ENCODE results near the gene POU2F1. TPM values are rescaled to one million over a fixed set of nuclear protein-coding genes. Genes with fewer than 3 reads are reported as not detected.

Gene POU2F1
- total RNA-seq, 1 donor from 2014 or later, result 68.0 TPM

- H3K27ac Mint-ChIP-seq, result no peak overlapping the region
- DNase-seq (ENCODE audit: low spot score), result no peak
- Histone ChIP-seq H4K20me1 (ENCODE audit: low read depth) (peaks cover 19% of the 10 kb centered on the region), H3K79me2 (ENCODE audit: low read depth) (peaks cover 80% of the 10 kb centered on the region), H3K9ac (no peak overlapping the region), H3K9me3 (ENCODE audit: low read depth) (no peaks in the 10 kb centered on the region), H3K4me2 (no peak overlapping the region), H3K4me1 (peaks cover 16% of the 10 kb centered on the region), H3K4me3 (no peak overlapping the region), H3F3A (ENCODE audit: low read depth) (peaks cover 4% of the 10 kb centered on the region), H3K27me3 (no peaks in the 10 kb centered on the region), H2AFZ (replicated peaks) (no peak overlapping the region), H3K27ac (no peak overlapping the region), H3K36me3 (no peaks in the 10 kb centered on the region)
- no peaks in the 10 kb centered on the region for H3K27me3 Mint-ChIP-seq (ENCODE audit: insufficient read depth, low read depth)
- H3K4me1 Mint-ChIP-seq, result peaks cover 5% of the 10 kb centered on the region
- H3K4me3 Mint-ChIP-seq, result no peak overlapping the region
- H3K9me3 Mint-ChIP-seq, result peaks cover 13% of the 10 kb centered on the region
- no peak for TF ChIP-seq EZH2phosphoT487 (IDR thresholded peaks at IDR 0.05)
- TF ChIP-seq EZH2 (IDR thresholded peaks at IDR 0.05), result no peak
- no peak for TF ChIP-seq CTCF (IDR thresholded peaks at IDR 0.05)
- peaks cover 28% of the 10 kb centered on the region for H3K36me3 Mint-ChIP-seq
Measured at GRCh38 chr1:167344112-167344511, 123.4 kb downstream of the POU2F1 start.

GRCh38 chr1:167344615-167345385 is 124.1 kb downstream of the POU2F1 start:
- no peak overlapping the region for H3K4me3 Mint-ChIP-seq
- H3K27ac Mint-ChIP-seq, result peak overlapping the region; percentile 6
- H3K4me1 Mint-ChIP-seq, result peaks cover 5% of the 10 kb centered on the region
- Histone ChIP-seq H4K20me1 (ENCODE audit: low read depth) (peaks cover 21% of the 10 kb centered on the region), H3K9me3 (ENCODE audit: low read depth) (no peaks in the 10 kb centered on the region), H2AFZ (replicated peaks) (no peak overlapping the region), H3K9ac (no peak overlapping the region), H3K4me2 (peak overlapping the region; percentile 2), H3K27me3 (no peaks in the 10 kb centered on the region), H3F3A (ENCODE audit: low read depth) (peaks cover 4% of the 10 kb centered on the region), H3K4me3 (no peak overlapping the region), H3K36me3 (no peaks in the 10 kb centered on the region), H3K27ac (peak overlapping the region; percentile 49), H3K79me2 (ENCODE audit: low read depth) (peaks cover 80% of the 10 kb centered on the region), H3K4me1 (peaks cover 16% of the 10 kb centered on the region)
- no peaks in the 10 kb centered on the region for H3K27me3 Mint-ChIP-seq (ENCODE audit: insufficient read depth, low read depth)
- H3K9me3 Mint-ChIP-seq, result peaks cover 10% of the 10 kb centered on the region
- DNase-seq (ENCODE audit: low spot score), result no peak
- H3K36me3 Mint-ChIP-seq, result peaks cover 24% of the 10 kb centered on the region
- no peak for TF ChIP-seq EZH2 (IDR thresholded peaks at IDR 0.05)
- TF ChIP-seq EZH2phosphoT487 (IDR thresholded peaks at IDR 0.05), result no peak
- TF ChIP-seq CTCF (IDR thresholded peaks at IDR 0.05), result no peak

- H3K9me3 ChIP-seq (ENCODE audit: low read depth), result no peaks in the 10 kb centered on the region
- H3K4me2 ChIP-seq, result peak overlapping the region; percentile 2
- no peak overlapping the region for H3K9ac ChIP-seq
- Mint-ChIP-seq H3K4me3 (no peak overlapping the region), H3K36me3 (peaks cover 24% of the 10 kb centered on the region), H3K27me3 (ENCODE audit: insufficient read depth, low read depth) (no peaks in the 10 kb centered on the region), H3K27ac (peak overlapping the region; percentile 6), H3K9me3 (peaks cover 10% of the 10 kb centered on the region), H3K4me1 (peaks cover 5% of the 10 kb centered on the region)
- H4K20me1 ChIP-seq (ENCODE audit: low read depth), result peaks cover 21% of the 10 kb centered on the region
- peaks cover 4% of the 10 kb centered on the region for H3F3A ChIP-seq (ENCODE audit: low read depth)
- no peak overlapping the region for H2AFZ ChIP-seq (replicated peaks)
- H3K27ac ChIP-seq, result peak overlapping the region; percentile 49
- H3K27me3 ChIP-seq, result no peaks in the 10 kb centered on the region
- no peak overlapping the region for H3K4me3 ChIP-seq
- no peaks in the 10 kb centered on the region for H3K36me3 ChIP-seq
- DNase-seq (ENCODE audit: low spot score), result no peak
- H3K4me1 ChIP-seq, result peaks cover 16% of the 10 kb centered on the region
- H3K79me2 ChIP-seq (ENCODE audit: low read depth), result peaks cover 82% of the 10 kb centered on the region
- TF ChIP-seq EZH2phosphoT487 (IDR thresholded peaks at IDR 0.05) (no peak), EZH2 (IDR thresholded peaks at IDR 0.05) (no peak), CTCF (IDR thresholded peaks at IDR 0.05) (no peak)
Measured at GRCh38 chr1:167345386-167345733, 124.7 kb downstream of the POU2F1 start.

All from neural progenitor cell (in vitro differentiated cells).